Measurements from ENCODE around the gene FBXL19.

FBXL19 gene

DNA sequence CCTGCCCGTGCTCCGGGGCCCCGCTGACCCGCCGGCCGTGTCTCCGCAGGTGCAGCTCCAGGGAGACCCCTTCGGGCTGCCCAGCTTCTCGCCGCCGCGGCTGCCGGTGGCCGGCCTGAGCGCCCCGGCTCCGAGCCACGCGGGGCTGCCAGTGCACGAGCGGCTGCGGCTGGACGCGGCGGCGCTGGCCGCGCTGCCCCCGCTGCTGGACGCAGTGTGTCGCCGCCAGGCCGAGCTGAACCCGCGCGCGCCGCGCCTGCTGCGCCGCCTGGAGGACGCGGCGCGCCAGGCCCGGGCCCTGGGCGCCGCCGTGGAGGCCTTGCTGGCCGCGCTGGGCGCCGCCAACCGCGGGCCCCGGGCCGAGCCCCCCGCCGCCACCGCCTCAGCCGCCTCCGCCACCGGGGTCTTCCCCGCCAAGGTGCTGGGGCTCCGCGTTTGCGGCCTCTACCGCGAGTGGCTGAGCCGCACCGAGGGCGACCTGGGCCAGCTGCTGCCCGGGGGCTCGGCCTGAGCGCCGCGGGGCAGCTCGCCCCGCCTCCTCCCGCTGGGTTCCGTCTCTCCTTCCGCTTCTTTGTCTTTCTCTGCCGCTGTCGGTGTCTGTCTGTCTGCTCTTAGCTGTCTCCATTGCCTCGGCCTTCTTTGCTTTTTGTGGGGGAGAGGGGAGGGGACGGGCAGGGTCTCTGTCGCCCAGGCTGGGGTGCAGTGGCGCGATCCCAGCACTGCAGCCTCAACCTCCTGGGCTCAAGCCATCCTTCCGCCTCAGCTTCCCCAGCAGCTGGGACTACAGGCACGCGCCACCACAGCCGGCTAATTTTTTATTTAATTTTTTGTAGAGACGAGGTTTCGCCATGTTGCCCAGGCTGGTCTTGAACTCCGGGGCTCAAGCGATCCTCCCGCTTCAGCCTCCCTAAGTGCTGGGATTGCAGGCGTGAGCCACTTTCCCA lies 21.1 kb upstream of the FBXL19 start (continued):
- TF ChIP-seq, protein P1, sequence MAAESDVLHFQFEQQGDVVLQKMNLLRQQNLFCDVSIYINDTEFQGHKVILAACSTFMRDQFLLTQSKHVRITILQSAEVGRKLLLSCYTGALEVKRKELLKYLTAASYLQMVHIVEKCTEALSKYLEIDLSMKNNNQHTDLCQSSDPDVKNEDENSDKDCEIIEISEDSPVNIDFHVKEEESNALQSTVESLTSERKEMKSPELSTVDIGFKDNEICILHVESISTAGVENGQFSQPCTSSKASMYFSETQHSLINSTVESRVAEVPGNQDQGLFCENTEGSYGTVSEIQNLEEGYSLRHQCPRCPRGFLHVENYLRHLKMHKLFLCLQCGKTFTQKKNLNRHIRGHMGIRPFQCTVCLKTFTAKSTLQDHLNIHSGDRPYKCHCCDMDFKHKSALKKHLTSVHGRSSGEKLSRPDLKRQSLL (tag by site-specific recombination; IDR thresholded peaks at IDR 0.05), result no peak
- TF ChIP-seq ZNF571 (tag by site-specific recombination; IDR thresholded peaks at IDR 0.05) (no peak), ZNF211 (tag by site-specific recombination; IDR thresholded peaks at IDR 0.05; ENCODE audit: low read depth) (no peak), ZBTB7A (tag by site-specific recombination; IDR thresholded peaks at IDR 0.05; ENCODE audit: low read depth) (0 out of 2 replicates have a peak, but pooled peaks have one; percentile 34), ZBTB17 (tag by site-specific recombination; IDR thresholded peaks at IDR 0.05) (peak; percentile 29), ZNF214 (tag by site-specific recombination; IDR thresholded peaks at IDR 0.05; ENCODE audit: borderline replicate concordance) (no peak), KLF1 (tag by site-specific recombination; IDR thresholded peaks at IDR 0.05) (no peak), ZNF670 (tag by site-specific recombination; IDR thresholded peaks at IDR 0.05; ENCODE audit: low read depth) (no peak), INSM2 (tag by site-specific recombination; IDR thresholded peaks at IDR 0.05) (no peak), ZNF433 (tag by site-specific recombination; IDR thresholded peaks at IDR 0.05; ENCODE audit: low read depth) (no peak), SCRT1 (tag by site-specific recombination; IDR thresholded peaks at IDR 0.05; ENCODE audit: borderline replicate concordance) (no peak), ZNF544 (tag by site-specific recombination; IDR thresholded peaks at IDR 0.05) (no peak), ZNF112 (tag by site-specific recombination; IDR thresholded peaks at IDR 0.05) (no peak), IKZF3 (tag by site-specific recombination; IDR thresholded peaks at IDR 0.05) (no peak), ZNF138 (tag by site-specific recombination; IDR thresholded peaks at IDR 0.05; ENCODE audit: borderline replicate concordance) (no peak), ZNF155 (tag by site-specific recombination; IDR thresholded peaks at IDR 0.05) (no peak), REPIN1 (tag by site-specific recombination; IDR thresholded peaks at IDR 0.05; ENCODE audit: low read depth) (no peak), ZNF324 (tag by site-specific recombination; IDR thresholded peaks at IDR 0.05) (no peak), ZNF10 (tag by site-specific recombination; IDR thresholded peaks at IDR 0.05) (no peak), ZNF654 (tag by site-specific recombination; IDR thresholded peaks at IDR 0.05; ENCODE audit: low read depth) (no peak), ZNF521 (tag by site-specific recombination; IDR thresholded peaks at IDR 0.05) (no peak), ZBTB8A (tag by site-specific recombination; IDR thresholded peaks at IDR 0.05) (no peak), ZNF514 (tag by site-specific recombination; IDR thresholded peaks at IDR 0.05) (no peak), TRIM28 (IDR thresholded peaks at IDR 0.05; ENCODE audit: borderline replicate concordance, low read length) (peak; percentile 77; the same call in 1 of the 2 replicates), GLI2 (tag by site-specific recombination; IDR thresholded peaks at IDR 0.05; ENCODE audit: borderline replicate concordance, low read depth) (no peak), ZFHX2 (tag by site-specific recombination; conservative IDR thresholded peaks at IDR 0.05) (no peak), MZF1 (tag by site-specific recombination; IDR thresholded peaks at IDR 0.05; ENCODE audit: borderline replicate concordance) (no peak), ZBTB26 (tag by site-specific recombination; optimal IDR thresholded peaks at IDR 0.05) (peak; percentile 51), OVOL3 (tag by site-specific recombination; IDR thresholded peaks at IDR 0.05) (no peak)
- TF ChIP-seq, protein P2, sequence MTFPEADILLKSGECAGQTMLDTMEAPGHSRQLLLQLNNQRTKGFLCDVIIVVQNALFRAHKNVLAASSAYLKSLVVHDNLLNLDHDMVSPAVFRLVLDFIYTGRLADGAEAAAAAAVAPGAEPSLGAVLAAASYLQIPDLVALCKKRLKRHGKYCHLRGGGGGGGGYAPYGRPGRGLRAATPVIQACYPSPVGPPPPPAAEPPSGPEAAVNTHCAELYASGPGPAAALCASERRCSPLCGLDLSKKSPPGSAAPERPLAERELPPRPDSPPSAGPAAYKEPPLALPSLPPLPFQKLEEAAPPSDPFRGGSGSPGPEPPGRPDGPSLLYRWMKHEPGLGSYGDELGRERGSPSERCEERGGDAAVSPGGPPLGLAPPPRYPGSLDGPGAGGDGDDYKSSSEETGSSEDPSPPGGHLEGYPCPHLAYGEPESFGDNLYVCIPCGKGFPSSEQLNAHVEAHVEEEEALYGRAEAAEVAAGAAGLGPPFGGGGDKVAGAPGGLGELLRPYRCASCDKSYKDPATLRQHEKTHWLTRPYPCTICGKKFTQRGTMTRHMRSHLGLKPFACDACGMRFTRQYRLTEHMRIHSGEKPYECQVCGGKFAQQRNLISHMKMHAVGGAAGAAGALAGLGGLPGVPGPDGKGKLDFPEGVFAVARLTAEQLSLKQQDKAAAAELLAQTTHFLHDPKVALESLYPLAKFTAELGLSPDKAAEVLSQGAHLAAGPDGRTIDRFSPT (tag by site-specific recombination; IDR thresholded peaks at IDR 0.05), result no peak
- TF ChIP-seq, protein P3, sequence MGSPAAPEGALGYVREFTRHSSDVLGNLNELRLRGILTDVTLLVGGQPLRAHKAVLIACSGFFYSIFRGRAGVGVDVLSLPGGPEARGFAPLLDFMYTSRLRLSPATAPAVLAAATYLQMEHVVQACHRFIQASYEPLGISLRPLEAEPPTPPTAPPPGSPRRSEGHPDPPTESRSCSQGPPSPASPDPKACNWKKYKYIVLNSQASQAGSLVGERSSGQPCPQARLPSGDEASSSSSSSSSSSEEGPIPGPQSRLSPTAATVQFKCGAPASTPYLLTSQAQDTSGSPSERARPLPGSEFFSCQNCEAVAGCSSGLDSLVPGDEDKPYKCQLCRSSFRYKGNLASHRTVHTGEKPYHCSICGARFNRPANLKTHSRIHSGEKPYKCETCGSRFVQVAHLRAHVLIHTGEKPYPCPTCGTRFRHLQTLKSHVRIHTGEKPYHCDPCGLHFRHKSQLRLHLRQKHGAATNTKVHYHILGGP (tag by site-specific recombination; IDR thresholded peaks at IDR 0.05), result no peak
